GM12878 (cell line): ENCODE measurements around the gene UTP11. TPM values are rescaled to one million over a fixed set of nuclear protein-coding genes. Genes with fewer than 3 reads are reported as not detected.

Source experiments
- ATAC-seq: fragments of 200-7000 bp; cut with Tn5 transposase; 3 replicates; pipeline ENCODE4 v1.9.1; 2020; ENCODE audit warnings: mild to moderate bottlenecking, moderate library complexity
- BruUV-seq: library from RNA; stranded (reverse); fragments of 400-500 nt; replicated peaks from 2 replicates; lab custom pipeline; 2021; lab: Mats Ljungman, UMichigan
- CTCF ChIA-PET: fragments of 300-600 bp; sonication (Branson Sonifier 250); formaldehyde crosslinking; extraction: SDS; loops from one replicate; lab custom pipeline; 2021; ENCODE audit warnings: inconsistent platforms; lab: Yijun Ruan, JAX
- POLR2A ChIA-PET: fragments of 350-600 bp; formaldehyde crosslinking; extraction: SDS; loops from one replicate; lab custom pipeline; 2021; ENCODE audit warnings: inconsistent platforms; lab: Charles Lee
- RAD21 ChIA-PET: fragments of 300-600 bp; sonication (Branson Sonifier 250); formaldehyde crosslinking; loops from one replicate; lab custom pipeline; 2023; ENCODE audit warnings: antibody characterized with exemption; ENCODE audit not compliant: unreplicated experiment; lab: Charles Lee
- SMC1A ChIA-PET: fragments of 300-600 bp; sonication (Branson Sonifier 250); formaldehyde crosslinking; loops from one replicate; lab custom pipeline; 2023; ENCODE audit not compliant: unreplicated experiment, uncharacterized antibody; lab: Charles Lee
- DNase-seq: peaks from one replicate; pipeline ENCODE4 v3.0.0-alpha.2; 2011; ENCODE audit warnings: low read depth, low spot score
- FAIRE-seq: peaks from 3 replicates; lab custom pipeline; 2011; peaks lifted over from hg19 to GRCh38; lab: Jason Lieb, UNC
- H2AFZ ChIP-seq: 2 replicates; pipeline ENCODE4 v1.6.0; 2011; ENCODE audit warnings: low read depth, low read length, control low read depth; ENCODE audit not compliant: control insufficient read depth
- H3K27ac ChIP-seq: 2 replicates; pipeline ENCODE4 v1.5.1; 2011; ENCODE audit warnings: control low read depth; ENCODE audit not compliant: control insufficient read depth, insufficient read depth
- H3K27me3 ChIP-seq, 2 experiments: replicated peaks in 1 of 2; 2 replicates each; pipeline versions ENCODE4 v1.6.0 to v1.6.1; 2011; ENCODE audit warnings: low read length in 1 of 2; ENCODE audit not compliant: control insufficient read depth in 2 of 2, insufficient read depth in 2 of 2
- H3K36me3 ChIP-seq, 2 experiments: 2 replicates each; pipeline ENCODE4 v1.5.1; 2011; ENCODE audit warnings: low read length in 1 of 2; ENCODE audit not compliant: control insufficient read depth in 2 of 2, insufficient read depth in 2 of 2
- H3K4me1 ChIP-seq: 2 replicates; pipeline ENCODE4 v1.6.1; 2011; ENCODE audit warnings: mild to moderate bottlenecking, low read length, moderate library complexity, mixed read lengths; ENCODE audit not compliant: control insufficient read depth, insufficient read depth
- H3K4me2 ChIP-seq: 2 replicates; pipeline ENCODE4 v1.6.0; 2011; ENCODE audit warnings: control low read depth; ENCODE audit not compliant: control insufficient read depth, insufficient read depth
- H3K4me3 ChIP-seq: fragments of 200-600 bp; sonication (generic); 2 replicates; pipeline ENCODE4 v1.5.1; 2016
- H3K79me2 ChIP-seq: 2 replicates; pipeline ENCODE4 v1.6.0; 2011; ENCODE audit warnings: low read length; ENCODE audit not compliant: control insufficient read depth, insufficient read depth
- H3K9ac ChIP-seq: 2 replicates; pipeline ENCODE4 v1.8.0; 2011; ENCODE audit warnings: low read length, control low read depth, mixed read lengths; ENCODE audit not compliant: control insufficient read depth, insufficient read depth
- H3K9me3 ChIP-seq: replicated peaks from 3 replicates; pipeline ENCODE4 v1.5.1; 2011; ENCODE audit warnings: mild to moderate bottlenecking, low read length; ENCODE audit not compliant: control insufficient read depth, insufficient read depth
- H4K20me1 ChIP-seq: 2 replicates; pipeline ENCODE4 v1.6.0; 2011; ENCODE audit not compliant: control insufficient read depth, insufficient read depth
- BHLHE40 ChIP-seq, 2 experiments: fragments of 450-650 bp in 1 of 2; IDR thresholded peaks; 2 replicates each; pipeline ENCODE4 v1.6.1; 2011 to 2017; ENCODE audit warnings: low read depth in 2 of 2, borderline replicate concordance in 1 of 2, improper control_type of control experiment in 1 of 2, low read length in 1 of 2, mild to moderate bottlenecking in 1 of 2
- WGBS: methylation state at CpG from one replicate; pipeline ENCODE4 v1.1.6; 2016; ENCODE audit warnings: low lambda C conversion rate; ENCODE audit not compliant: insufficient replicate concordance, insufficient coverage; ENCODE audit errors: missing lambda C conversion rate; 5-methylcytosine and 5-hydroxymethylcytosine counted together
- in situ Hi-C: fragments of 300-500 bp; cut with MboI; formaldehyde crosslinking; loops from 9 replicates; pipeline ENCODE4 v1.14.3; 2018; ENCODE audit warnings: mixed read lengths
- intact Hi-C: fragments of 100-400 bp; cut with micrococcal nuclease; formaldehyde crosslinking; loops from one replicate; pipeline ENCODE4 v1.14.2; 2022; ENCODE audit not compliant: unreplicated experiment
- polyA plus RNA-seq, 11 experiments: library from polyadenylated mRNA; depleted of rRNA in 4 of 11; unstranded in 6 of 11; stranded (reverse) in 5 of 11; fragments of >200 nt; fragmentation: Nextera tagmentation in 4 of 11; fragmentation: Illumina TruSeq in 1 of 11; extraction: Ambion mirVana in 4 of 11; extraction: Trizol in 1 of 11; gene quantifications; 1 replicate in 1 of 11; 2 replicates in 10 of 11; pipeline versions ENCODE4 v1.2.1 to v1.2.3, GENCODE V29; 2011 to 2016; ENCODE audit warnings: inconsistent platforms in 2 of 11, missing spikeins in 2 of 11, low read depth in 1 of 11
- small RNA-seq: library from RNA; depleted of rRNA; stranded (forward); fragments of <200 nt; gene quantifications from one replicate; pipeline ENCODE3, GENCODE V24; 2014
- total RNA-seq, 4 experiments: library from RNA; depleted of rRNA in 3 of 4; stranded (reverse); fragments of >200 nt in 3 of 4; fragmentation: Illumina TruSeq in 1 of 4; extraction: Trizol in 1 of 4; gene quantifications; 2 replicates each; pipeline versions ENCODE4 v1.2.1 to v1.2.3, GENCODE V29; 2013 to 2021

The UTP11 gene
- total and polyA plus RNA-seq, 10 of the 15 experiments (the other 5 are each of a cell fraction or from before 2014, with no cell fraction given), result 34.5 to 146 (median 64.2) TPM

- RAD21 ChIA-PET, result interaction anchor here (0.7 to 7.6 kb wide), 4 partner anchors 34 to 143 kb away, joined by 3 to 173 read pairs (median 4); no protein-coding TSS in a partner anchor
- POLR2A ChIA-PET, result no interaction called here
- Histone ChIP-seq H2AFZ (no peak overlapping the region), H4K20me1 (no peaks in the 10 kb centered on the region; the same call in 1 of the 2 replicates), H3K4me2 (no peak overlapping the region), H3K9ac (no peak overlapping the region), H3K27me3 (no peaks in the 10 kb centered on the region), H3K36me3 (no peaks in the 10 kb centered on the region), H3K9me3 (no peaks in the 10 kb centered on the region), H3K27ac (no peak overlapping the region), H3K4me1 (no peaks in the 10 kb centered on the region), H3K4me3 (no peak overlapping the region), H3K79me2 (no peaks in the 10 kb centered on the region)
- DNase-seq (no peak), ATAC-seq (no peak), FAIRE-seq (no peak)
- WGBS, result 50% methylated on average over 4 of the region's 4 CpGs
- in situ Hi-C loops (no loop called here), intact Hi-C loops (no loop called here)
- CTCF ChIA-PET, result interaction anchor here (2.1 to 11.3 kb wide), 5 partner anchors 12 to 50 kb away, joined by 4 to 252 read pairs (median 92); no protein-coding TSS in a partner anchor
- SMC1A ChIA-PET, result interaction anchor here (0.9 to 12.4 kb wide), 6 partner anchors 8 to 761 kb away, joined by 3 to 316 read pairs (median 6); partner anchors contain the start of gene POU3F1
- TF ChIP-seq BHLHE40 (IDR thresholded peaks at IDR 0.05; ENCODE audit: borderline replicate concordance in 1 of 2, low read depth in 2 of 2, low read length in 1 of 2), result no peak
- no TSS peak for BruUV-seq
These were observed 61.8 kb downstream of the UTP11 start for GRCh38 chr1:38074302-38074677.

Small RNA genes within 50 kb of the gene (small RNA-seq; reads per million reads assigned to genes)
- gene RNU6-510P, result not detected

Other genes starting within 250 kb of the UTP11 start
Only the 7 nearest of the 9 such genes appear.
- gene C1orf122, start 204.9 kb upstream of the UTP11 start, total RNA-seq (2014; rRNA removed), result 30.4 and 35.8 TPM in 2 replicates
- gene C1orf122, start 204.9 kb upstream of the UTP11 start, total RNA-seq (2014; rRNA removed; fragmentation: Illumina TruSeq; extraction: Trizol), result 6.4 and 6.9 TPM in 2 replicates
- 30.9 TPM in 2 replicates for gene C1orf122, start 204.9 kb upstream of the UTP11 start, total RNA-seq (2021)
- gene C1orf122, start 204.9 kb upstream of the UTP11 start, polyA plus RNA-seq (2011; rRNA removed), result 2.6 and 8.4 TPM in 2 replicates
- 3.0 and 4.6 TPM in 2 replicates for gene C1orf122, start 204.9 kb upstream of the UTP11 start, polyA plus RNA-seq (2014; fragmentation: Illumina TruSeq; extraction: Trizol)
- 1 to 10 TPM; 1.6 to 8.4 TPM for gene C1orf122, start 204.9 kb upstream of the UTP11 start, polyA plus RNA-seq (2014; fragmentation: Nextera tagmentation; extraction: Ambion mirVana)
- 30.9 and 35.5 TPM in 2 replicates for gene C1orf122, start 204.9 kb upstream of the UTP11 start, polyA plus RNA-seq (2014; rRNA removed)
- 10 to 100 TPM; 21.2 to 29.4 TPM for gene C1orf122, start 204.9 kb upstream of the UTP11 start, polyA plus RNA-seq (2016; fragmentation: Nextera tagmentation; extraction: Ambion mirVana)
- gene YRDC, start 204.5 kb upstream of the UTP11 start, total RNA-seq (2014; rRNA removed), result 33.2 and 36.2 TPM in 2 replicates
- 19.4 and 20.1 TPM in 2 replicates for gene YRDC, start 204.5 kb upstream of the UTP11 start, total RNA-seq (2014; rRNA removed; fragmentation: Illumina TruSeq; extraction: Trizol)
- gene YRDC, start 204.5 kb upstream of the UTP11 start, total RNA-seq (2021), result 29.1 and 31.7 TPM in 2 replicates
- 20.5 and 26.5 TPM in 2 replicates for gene YRDC, start 204.5 kb upstream of the UTP11 start, polyA plus RNA-seq (2011; rRNA removed)
- 18.5 and 20.9 TPM in 2 replicates for gene YRDC, start 204.5 kb upstream of the UTP11 start, polyA plus RNA-seq (2014; fragmentation: Illumina TruSeq; extraction: Trizol)
- gene YRDC, start 204.5 kb upstream of the UTP11 start, polyA plus RNA-seq (2014; fragmentation: Nextera tagmentation; extraction: Ambion mirVana), result 10 to 100 TPM in 1 of 2 experiments, 1 to 10 TPM in 1; 4.5 to 15.3 TPM
- 32.2 and 34.4 TPM in 2 replicates for gene YRDC, start 204.5 kb upstream of the UTP11 start, polyA plus RNA-seq (2014; rRNA removed)
- 10 to 100 TPM in 1 of 2 experiments, 1 to 10 TPM in 1; 2.9 to 17.4 TPM for gene YRDC, start 204.5 kb upstream of the UTP11 start, polyA plus RNA-seq (2016; fragmentation: Nextera tagmentation; extraction: Ambion mirVana)
- 2.0 and 2.2 TPM in 2 replicates for gene MTF1, start 153.1 kb upstream of the UTP11 start, total RNA-seq (2014; rRNA removed)
- gene MTF1, start 153.1 kb upstream of the UTP11 start, total RNA-seq (2014; rRNA removed; fragmentation: Illumina TruSeq; extraction: Trizol), result 6.3 and 6.6 TPM in 2 replicates
- 19.2 and 20.4 TPM in 2 replicates for gene MTF1, start 153.1 kb upstream of the UTP11 start, total RNA-seq (2021)
- gene MTF1, start 153.1 kb upstream of the UTP11 start, polyA plus RNA-seq (2011; rRNA removed), result 6.7 and 6.8 TPM in 2 replicates
- gene MTF1, start 153.1 kb upstream of the UTP11 start, polyA plus RNA-seq (2014; fragmentation: Illumina TruSeq; extraction: Trizol), result 9.4 and 11.8 TPM in 2 replicates
- gene MTF1, start 153.1 kb upstream of the UTP11 start, polyA plus RNA-seq (2014; fragmentation: Nextera tagmentation; extraction: Ambion mirVana), result 1 to 10 TPM; 2.8 to 4.4 TPM
- 5.5 and 5.6 TPM in 2 replicates for gene MTF1, start 153.1 kb upstream of the UTP11 start, polyA plus RNA-seq (2014; rRNA removed)
- gene MTF1, start 153.1 kb upstream of the UTP11 start, polyA plus RNA-seq (2016; fragmentation: Nextera tagmentation; extraction: Ambion mirVana), result 10 to 100 TPM; 13.7 to 14.7 TPM
- gene INPP5B, start 65.7 kb upstream of the UTP11 start, total RNA-seq (2014; rRNA removed), result 38.5 and 46.2 TPM in 2 replicates
- 28.8 and 28.9 TPM in 2 replicates for gene INPP5B, start 65.7 kb upstream of the UTP11 start, total RNA-seq (2014; rRNA removed; fragmentation: Illumina TruSeq; extraction: Trizol)
- gene INPP5B, start 65.7 kb upstream of the UTP11 start, total RNA-seq (2021), result 32.0 and 32.6 TPM in 2 replicates
- 45.0 and 54.4 TPM in 2 replicates for gene INPP5B, start 65.7 kb upstream of the UTP11 start, polyA plus RNA-seq (2011; rRNA removed)
- gene INPP5B, start 65.7 kb upstream of the UTP11 start, polyA plus RNA-seq (2014; fragmentation: Illumina TruSeq; extraction: Trizol), result 25.0 and 27.1 TPM in 2 replicates
- gene INPP5B, start 65.7 kb upstream of the UTP11 start, polyA plus RNA-seq (2014; fragmentation: Nextera tagmentation; extraction: Ambion mirVana), result 10 to 100 TPM; 10.9 to 14.6 TPM
- 27.8 and 29.7 TPM in 2 replicates for gene INPP5B, start 65.7 kb upstream of the UTP11 start, polyA plus RNA-seq (2014; rRNA removed)
- gene INPP5B, start 65.7 kb upstream of the UTP11 start, polyA plus RNA-seq (2016; fragmentation: Nextera tagmentation; extraction: Ambion mirVana), result 10 to 100 TPM; 18.3 to 22.2 TPM
- gene SF3A3, start 22.7 kb upstream of the UTP11 start, total RNA-seq (2014; rRNA removed), result 83.7 and 106 TPM in 2 replicates
- gene SF3A3, start 22.7 kb upstream of the UTP11 start, total RNA-seq (2014; rRNA removed; fragmentation: Illumina TruSeq; extraction: Trizol), result 164 and 165 TPM in 2 replicates
- 72.3 and 78.9 TPM in 2 replicates for gene SF3A3, start 22.7 kb upstream of the UTP11 start, total RNA-seq (2021)
- gene SF3A3, start 22.7 kb upstream of the UTP11 start, polyA plus RNA-seq (2011; rRNA removed), result 76.5 and 110 TPM in 2 replicates
- 170 and 185 TPM in 2 replicates for gene SF3A3, start 22.7 kb upstream of the UTP11 start, polyA plus RNA-seq (2014; fragmentation: Illumina TruSeq; extraction: Trizol)
- gene SF3A3, start 22.7 kb upstream of the UTP11 start, polyA plus RNA-seq (2014; fragmentation: Nextera tagmentation; extraction: Ambion mirVana), result 100 to 1,000 TPM in 1 of 2 experiments, 10 to 100 TPM in 1; 86.0 to 133 TPM
- 74.4 and 98.3 TPM in 2 replicates for gene SF3A3, start 22.7 kb upstream of the UTP11 start, polyA plus RNA-seq (2014; rRNA removed)
- 100 to 1,000 TPM; 154 to 155 TPM for gene SF3A3, start 22.7 kb upstream of the UTP11 start, polyA plus RNA-seq (2016; fragmentation: Nextera tagmentation; extraction: Ambion mirVana)
- gene FHL3, start 7.2 kb upstream of the UTP11 start, total RNA-seq (2014; rRNA removed), result 8.1 and 8.9 TPM in 2 replicates
- gene FHL3, start 7.2 kb upstream of the UTP11 start, total RNA-seq (2014; rRNA removed; fragmentation: Illumina TruSeq; extraction: Trizol), result 4.2 and 5.2 TPM in 2 replicates
- 11.5 and 13.9 TPM in 2 replicates for gene FHL3, start 7.2 kb upstream of the UTP11 start, total RNA-seq (2021)
- 0.53 and 1.3 TPM in 2 replicates for gene FHL3, start 7.2 kb upstream of the UTP11 start, polyA plus RNA-seq (2011; rRNA removed)
- 3.9 and 9.2 TPM in 2 replicates for gene FHL3, start 7.2 kb upstream of the UTP11 start, polyA plus RNA-seq (2014; fragmentation: Illumina TruSeq; extraction: Trizol)
- 1 to 10 TPM in 1 of 2 experiments, under 1 TPM in 1; 0.26 to 1.3 TPM for gene FHL3, start 7.2 kb upstream of the UTP11 start, polyA plus RNA-seq (2014; fragmentation: Nextera tagmentation; extraction: Ambion mirVana)
- gene FHL3, start 7.2 kb upstream of the UTP11 start, polyA plus RNA-seq (2014; rRNA removed), result 7.7 and 10.3 TPM in 2 replicates
- gene FHL3, start 7.2 kb upstream of the UTP11 start, polyA plus RNA-seq (2016; fragmentation: Nextera tagmentation; extraction: Ambion mirVana), result 10 to 100 TPM; 10.1 to 10.7 TPM
- 0.23 and 0.38 TPM in 2 replicates for gene POU3F1, start 34.1 kb downstream of the UTP11 start, total RNA-seq (2014; rRNA removed)
- gene POU3F1, start 34.1 kb downstream of the UTP11 start, total RNA-seq (2014; rRNA removed; fragmentation: Illumina TruSeq; extraction: Trizol), result 0.09 and 0.14 TPM in 2 replicates
- gene POU3F1, start 34.1 kb downstream of the UTP11 start, total RNA-seq (2021), result 0.38 and 0.53 TPM in 2 replicates
- 0.10 TPM in 1 of 2 replicates, not detected in the other for gene POU3F1, start 34.1 kb downstream of the UTP11 start, polyA plus RNA-seq (2011; rRNA removed)
- 0.09 and 0.13 TPM in 2 replicates for gene POU3F1, start 34.1 kb downstream of the UTP11 start, polyA plus RNA-seq (2014; fragmentation: Illumina TruSeq; extraction: Trizol)
- under 1 TPM in 1 of 2 experiments, not detected in 1; 0.04 TPM for gene POU3F1, start 34.1 kb downstream of the UTP11 start, polyA plus RNA-seq (2014; fragmentation: Nextera tagmentation; extraction: Ambion mirVana)
- 0.15 and 0.53 TPM in 2 replicates for gene POU3F1, start 34.1 kb downstream of the UTP11 start, polyA plus RNA-seq (2014; rRNA removed)
- gene POU3F1, start 34.1 kb downstream of the UTP11 start, polyA plus RNA-seq (2016; fragmentation: Nextera tagmentation; extraction: Ambion mirVana), result not detected